Stimulated activated CD4-positive, alpha-beta T cell treated with anti-CD3 and anti-CD28 coated beads, Interleukin-4, amount 100 ng/mL, for 24 hours (primary cell): Measurements from ENCODE around the gene SMAD6.

Source experiments
- DNase-seq: peaks from one replicate; pipeline ENCODE4 v3.0.0-alpha.2; 2020

Gene SMAD6

DNA sequence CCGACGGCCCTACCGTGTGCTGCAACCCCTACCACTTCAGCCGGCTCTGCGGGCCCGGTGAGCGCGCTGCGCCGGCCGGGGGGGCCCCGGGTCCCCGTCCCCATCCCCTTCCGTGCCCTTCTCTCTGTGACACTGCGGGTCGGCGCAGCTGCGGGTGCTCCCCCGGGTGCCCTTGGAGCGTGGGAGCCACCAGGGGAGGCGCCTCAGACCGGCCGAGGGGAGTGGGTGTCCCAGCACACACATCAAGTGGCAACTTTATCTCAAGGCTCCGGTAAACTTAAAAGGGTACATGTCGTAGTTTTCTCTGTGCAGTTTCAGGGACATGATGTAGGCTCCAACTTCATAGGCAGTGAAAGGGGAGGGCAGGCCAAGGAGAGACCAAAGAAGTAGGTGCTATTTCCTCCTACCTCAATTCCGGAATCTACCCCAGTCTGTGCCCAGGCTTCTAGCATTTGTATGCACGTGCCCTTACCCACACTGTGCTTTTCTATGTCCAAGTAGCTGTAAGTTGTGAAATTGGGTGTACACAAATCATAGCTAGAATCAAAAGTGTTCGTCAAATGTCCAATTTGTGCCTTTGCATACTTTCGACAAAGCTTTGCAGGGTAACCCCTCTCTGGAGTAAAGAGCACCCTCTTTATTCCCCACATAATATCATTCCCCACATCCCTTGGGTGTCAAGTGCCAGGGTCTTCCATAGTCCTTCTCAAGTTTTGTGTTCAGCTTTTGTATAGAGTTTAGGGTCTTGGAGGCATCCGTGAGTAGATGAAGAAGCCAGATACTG is 2.2 kb downstream of the SMAD6 start:
- no peak for DNase-seq

GRCh38 chr15:66704803-66705153 is 2.7 kb downstream of the SMAD6 start:
- DNase-seq = no peak

- no peak for DNase-seq
Measured at GRCh38 chr15:66705277-66706146, 3.5 kb downstream of the SMAD6 start.

- DNase-seq = no peak
Measured at GRCh38 chr15:66706225-66706732, 4.2 kb downstream of the SMAD6 start.

GRCh38 chr15:66706840-66707239 is 4.8 kb downstream of the SMAD6 start:
- no peak for DNase-seq

DNA sequence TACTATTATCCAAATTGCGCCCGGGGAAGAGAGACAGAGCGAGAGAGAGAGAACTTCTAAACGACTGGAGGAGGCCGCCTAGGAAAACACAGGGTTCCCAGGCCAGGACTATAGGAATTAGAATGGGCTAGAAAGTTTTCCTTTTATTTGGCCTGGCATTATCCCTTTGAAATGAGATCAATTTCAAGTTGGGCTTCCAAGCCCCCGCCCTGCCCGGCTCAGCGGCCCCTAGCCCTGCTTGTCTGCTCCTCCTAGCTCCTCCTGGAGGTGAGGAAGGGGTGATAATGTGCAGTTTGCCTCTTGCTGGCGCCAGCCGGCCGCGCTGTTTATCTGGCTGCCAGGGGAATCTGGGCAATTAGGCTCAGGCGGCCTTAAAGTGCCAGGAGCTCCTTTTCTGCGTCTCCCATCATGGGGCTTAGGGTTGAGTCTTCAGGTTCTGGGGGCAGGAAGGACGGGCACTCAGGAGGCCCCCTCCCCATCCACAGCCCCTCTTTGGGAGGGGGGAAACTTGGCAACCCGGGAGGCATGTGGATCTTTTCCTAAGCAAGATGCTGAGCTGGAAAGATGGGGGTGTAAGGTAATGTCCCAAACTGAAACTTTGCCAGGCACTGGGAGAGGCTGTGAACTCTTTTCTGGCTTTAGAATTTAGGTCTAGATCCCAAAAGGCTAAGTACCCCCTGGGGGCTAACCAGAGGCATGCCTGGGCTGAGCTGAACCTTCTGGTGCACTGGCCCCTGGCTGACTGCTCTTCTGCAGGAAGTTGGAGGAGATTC is 5.5 kb downstream of the SMAD6 start:
- DNase-seq = no peak

GRCh38 chr15:66708389-66708788 is 6.4 kb downstream of the SMAD6 start:
- DNase-seq = no peak

- no peak for DNase-seq
Measured at GRCh38 chr15:66709884-66710283, 7.8 kb downstream of the SMAD6 start.

DNA sequence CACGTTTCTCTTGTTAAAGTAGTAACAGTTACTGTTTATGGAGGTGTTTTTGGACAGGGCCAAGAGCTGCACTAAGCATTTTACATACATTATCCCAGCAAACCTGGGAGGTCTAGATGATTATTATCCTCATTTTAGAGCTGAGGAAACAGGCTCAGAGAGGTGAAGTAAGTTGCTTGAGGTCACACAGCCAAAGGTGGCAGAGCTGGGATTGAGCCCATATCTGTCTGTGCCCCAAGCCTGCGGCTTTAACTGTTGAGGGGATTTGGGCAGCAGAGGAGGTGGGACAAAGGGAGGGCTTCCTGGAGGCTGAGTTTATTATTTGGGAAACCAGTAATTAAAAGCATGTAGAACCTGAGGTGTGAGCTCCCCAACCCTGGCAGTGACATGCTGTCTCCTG is 9.2 kb downstream of the SMAD6 start:
- no peak for DNase-seq

DNA sequence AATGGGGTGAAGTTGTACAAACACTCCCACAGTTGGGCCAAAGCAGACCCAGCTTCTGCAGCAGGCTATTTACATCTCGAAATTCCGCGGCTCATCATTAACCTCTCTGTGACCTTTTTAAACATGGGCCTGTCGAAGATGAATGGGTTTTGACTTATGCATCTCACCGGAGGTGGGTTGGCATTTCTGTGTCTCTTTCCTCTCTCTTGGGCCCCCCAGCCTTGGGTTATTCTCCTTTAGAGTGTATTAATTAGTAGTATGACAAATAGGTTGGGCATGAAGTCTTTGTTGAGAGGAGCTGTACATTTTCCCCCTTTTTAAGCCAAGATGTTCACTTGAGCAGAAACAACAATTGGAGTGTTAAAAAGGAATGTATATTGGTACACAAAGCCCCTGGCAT is 9.8 kb downstream of the SMAD6 start:
- no peak for DNase-seq

GRCh38 chr15:66713843-66714508 is 11.9 kb downstream of the SMAD6 start:
- DNase-seq = no peak

GRCh38 chr15:66714543-66714981 is 12.5 kb downstream of the SMAD6 start:
- DNase-seq = no peak

- no peak for DNase-seq
Measured at GRCh38 chr15:66715181-66715624, 13.2 kb downstream of the SMAD6 start.

DNA sequence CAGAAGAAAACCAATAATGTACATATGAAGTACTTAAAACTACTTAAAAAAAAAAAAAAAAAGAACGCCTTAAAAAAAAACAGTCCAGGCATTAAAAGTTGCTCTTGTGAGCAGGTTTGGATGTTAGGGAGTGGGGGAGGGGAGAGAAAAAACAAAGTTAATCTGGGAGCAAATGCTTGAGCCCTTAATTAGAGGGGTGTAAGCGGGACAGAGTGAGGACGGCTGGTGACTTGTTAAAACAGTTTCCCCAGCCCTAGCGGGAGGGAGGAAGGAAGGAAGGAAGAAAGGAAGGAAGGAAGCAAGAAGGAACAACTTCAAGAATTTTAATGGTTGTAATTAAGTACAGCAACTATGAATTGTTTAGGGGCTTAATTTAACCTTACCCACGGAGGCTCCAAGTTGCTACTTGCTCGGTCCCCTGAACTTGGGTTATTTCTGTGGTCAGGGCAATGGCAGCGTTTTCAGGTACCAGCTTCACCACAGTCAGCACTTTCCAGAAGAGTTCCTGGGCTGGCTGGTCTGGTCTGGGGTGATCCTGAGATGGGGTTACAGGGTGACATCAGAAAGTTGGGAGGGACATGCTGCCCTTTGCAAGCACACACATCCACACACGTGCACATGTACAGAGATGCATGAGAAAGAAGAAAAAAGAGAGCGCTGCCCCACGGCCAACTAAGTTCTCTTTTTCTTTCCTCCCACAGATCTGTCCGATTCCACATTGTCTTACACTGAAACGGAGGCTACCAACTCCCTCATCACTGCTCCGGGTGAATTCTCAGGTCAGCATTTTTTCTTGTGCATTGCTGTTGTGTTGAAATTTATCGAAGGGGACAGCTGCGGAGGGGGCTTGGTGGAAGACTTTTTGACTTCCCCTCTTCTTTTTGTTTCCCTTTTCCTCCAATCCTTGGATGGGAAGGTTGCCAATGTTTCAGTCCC is 14.0 kb downstream of the SMAD6 start:
- DNase-seq = no peak

DNA sequence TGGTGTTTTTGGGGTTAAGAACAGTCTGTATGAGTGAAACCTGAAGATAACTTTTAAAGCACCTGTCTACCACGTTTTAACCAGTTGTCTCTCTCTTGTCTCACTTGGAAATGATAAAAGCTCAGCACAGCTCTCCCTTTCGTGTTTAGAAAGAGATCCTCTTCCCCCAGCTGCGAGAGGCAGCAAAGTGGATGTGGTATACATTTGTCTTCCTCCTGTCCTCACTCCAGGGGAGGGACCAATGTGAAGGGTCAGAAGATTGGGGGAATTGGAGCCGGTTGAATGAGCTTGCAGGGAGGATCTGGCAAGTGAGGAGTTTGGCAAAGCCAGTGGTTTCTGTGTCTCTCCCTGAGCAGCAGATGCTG is 14.6 kb downstream of the SMAD6 start:
- no peak for DNase-seq

- DNase-seq = no peak
Measured at GRCh38 chr15:66718220-66718988, 16.4 kb downstream of the SMAD6 start.

GRCh38 chr15:66719471-66719870 is 17.4 kb downstream of the SMAD6 start:
- no peak for DNase-seq

GRCh38 chr15:66720206-66721010 is 18.4 kb downstream of the SMAD6 start:
- no peak for DNase-seq

DNA sequence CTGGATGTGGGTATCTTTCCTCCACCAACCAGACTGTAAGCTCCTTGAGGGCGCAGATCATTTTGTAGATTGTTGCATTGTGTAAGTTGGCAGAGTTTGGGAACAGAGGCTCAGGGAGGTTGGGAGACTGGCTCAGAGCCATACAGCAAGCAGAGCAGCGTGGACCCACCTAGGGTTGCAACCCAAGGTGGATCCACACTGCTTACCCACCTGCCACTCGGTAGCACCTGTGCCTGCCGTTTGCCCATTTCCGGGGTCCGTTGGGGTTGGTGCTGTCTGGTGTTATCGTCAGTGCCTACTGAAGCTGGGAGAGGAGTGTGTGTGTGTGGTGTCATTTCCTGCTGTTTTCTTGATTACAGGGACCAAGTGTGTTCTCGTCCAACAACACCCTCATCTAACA is 19.0 kb downstream of the SMAD6 start:
- DNase-seq = no peak

DNA sequence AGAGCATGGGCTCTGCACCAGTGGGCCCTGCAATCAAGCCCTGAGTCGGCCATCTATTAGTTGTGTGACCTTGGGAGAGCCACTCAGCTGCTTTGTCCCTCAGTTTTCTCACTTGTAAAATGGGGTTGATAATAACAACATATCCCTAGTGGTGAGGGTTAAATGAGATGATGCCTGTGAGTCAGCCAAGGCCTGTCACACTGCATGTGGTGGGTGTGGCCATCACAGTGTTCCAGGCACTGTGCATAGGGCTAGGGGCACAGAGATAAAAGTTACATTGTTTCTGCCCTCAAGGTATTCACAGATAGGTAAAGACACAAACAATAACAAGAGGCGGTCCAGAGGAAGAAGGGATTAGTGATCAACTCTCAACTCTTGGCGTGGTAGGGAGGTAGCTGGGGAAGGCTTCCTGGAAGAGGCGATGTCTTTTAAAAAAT is 19.5 kb downstream of the SMAD6 start:
- DNase-seq = no peak
